ENCODE data around the gene SLC7A4.

Gene SLC7A4

GRCh38 chr22:20980523-20980922 is 51.8 kb downstream of the SLC7A4 start:
- no peak for DNase-seq

- no peak for DNase-seq
Measured at GRCh38 chr22:20979940-20980453, 52.4 kb downstream of the SLC7A4 start.

- peak; percentile 73 for DNase-seq
Measured at GRCh38 chr22:20979243-20979809, 53.0 kb downstream of the SLC7A4 start.
